HG02938 (cell line): ENCODE data around the gene PDE9A.

Experiments
- ATAC-seq: cut with Tn5 transposase; IDR thresholded peaks from one replicate; pipeline ENCODE4 v1.9.1; 2021; ENCODE audit warnings: mild to moderate bottlenecking, moderate library complexity; ENCODE audit not compliant: unreplicated experiment

The PDE9A gene

DNA sequence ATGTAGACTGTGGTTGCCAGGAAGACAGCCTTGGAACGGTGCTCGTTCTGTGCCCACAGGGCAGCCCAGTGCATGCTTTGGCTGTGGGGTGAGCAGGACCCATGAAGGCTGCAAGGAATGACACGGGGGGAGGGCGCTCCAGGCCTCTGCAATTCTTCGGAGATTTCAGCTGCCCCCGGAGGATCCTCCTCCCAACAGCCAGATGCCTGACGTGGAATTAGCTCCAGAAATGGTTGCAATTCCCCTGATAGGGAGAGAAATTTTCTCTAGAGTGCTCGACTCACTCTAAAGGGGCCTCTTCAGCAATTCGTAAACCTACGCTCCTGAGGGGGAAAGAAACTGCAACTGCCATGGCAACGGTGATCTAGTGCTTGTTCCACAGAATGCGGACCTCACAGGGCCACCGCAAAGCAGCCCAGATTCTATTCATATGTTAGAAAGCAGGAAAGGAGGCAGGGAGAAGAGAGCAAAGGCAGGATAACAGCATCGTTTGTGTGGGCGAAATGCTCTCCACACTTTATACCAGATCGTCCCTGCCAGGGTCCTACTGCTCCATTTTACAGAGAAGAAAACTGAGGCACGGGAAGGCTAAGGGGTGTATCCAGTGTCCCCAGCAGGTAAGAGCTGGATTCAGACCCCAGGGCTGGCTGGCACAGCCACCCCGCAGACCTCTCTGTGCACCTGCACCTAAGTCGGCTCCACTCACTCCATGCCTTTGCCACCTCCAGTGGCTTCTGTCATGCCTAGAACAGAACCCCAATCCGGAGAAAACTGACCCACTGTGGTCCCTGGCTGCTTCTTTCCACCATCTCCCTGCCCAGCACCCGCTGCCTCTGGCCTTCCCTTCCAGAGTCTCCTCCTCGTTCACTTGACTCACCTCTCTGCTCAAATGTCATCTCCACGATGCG, 11.9 kb upstream of the PDE9A start:
- ATAC-seq = no peak

DNA sequence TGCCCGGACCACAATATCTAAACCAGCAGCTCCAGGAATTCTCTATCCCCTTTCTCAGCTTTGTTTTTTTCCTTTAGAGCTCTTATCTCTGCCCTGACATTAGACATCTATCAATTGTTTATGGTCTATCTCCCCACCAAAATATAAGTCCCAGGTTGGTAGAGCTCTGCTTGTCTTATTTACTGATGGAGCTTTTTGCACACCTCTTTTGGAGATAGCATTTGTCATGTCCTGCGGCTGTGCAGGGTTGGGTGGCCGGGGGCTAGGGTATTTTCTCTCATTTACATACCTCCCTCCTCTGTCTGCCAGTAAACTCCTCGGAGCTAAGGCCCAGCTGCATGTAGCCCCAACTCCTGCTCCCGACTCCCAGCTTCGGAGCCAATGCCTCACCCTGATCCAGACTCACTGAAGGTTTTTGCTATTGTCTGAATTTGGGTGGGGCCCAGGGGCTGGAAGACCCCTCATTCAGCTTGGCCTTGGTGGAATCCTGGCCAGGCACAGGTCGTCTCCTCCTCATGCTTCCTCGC, 11.1 kb upstream of the PDE9A start:
- no peak for ATAC-seq

DNA sequence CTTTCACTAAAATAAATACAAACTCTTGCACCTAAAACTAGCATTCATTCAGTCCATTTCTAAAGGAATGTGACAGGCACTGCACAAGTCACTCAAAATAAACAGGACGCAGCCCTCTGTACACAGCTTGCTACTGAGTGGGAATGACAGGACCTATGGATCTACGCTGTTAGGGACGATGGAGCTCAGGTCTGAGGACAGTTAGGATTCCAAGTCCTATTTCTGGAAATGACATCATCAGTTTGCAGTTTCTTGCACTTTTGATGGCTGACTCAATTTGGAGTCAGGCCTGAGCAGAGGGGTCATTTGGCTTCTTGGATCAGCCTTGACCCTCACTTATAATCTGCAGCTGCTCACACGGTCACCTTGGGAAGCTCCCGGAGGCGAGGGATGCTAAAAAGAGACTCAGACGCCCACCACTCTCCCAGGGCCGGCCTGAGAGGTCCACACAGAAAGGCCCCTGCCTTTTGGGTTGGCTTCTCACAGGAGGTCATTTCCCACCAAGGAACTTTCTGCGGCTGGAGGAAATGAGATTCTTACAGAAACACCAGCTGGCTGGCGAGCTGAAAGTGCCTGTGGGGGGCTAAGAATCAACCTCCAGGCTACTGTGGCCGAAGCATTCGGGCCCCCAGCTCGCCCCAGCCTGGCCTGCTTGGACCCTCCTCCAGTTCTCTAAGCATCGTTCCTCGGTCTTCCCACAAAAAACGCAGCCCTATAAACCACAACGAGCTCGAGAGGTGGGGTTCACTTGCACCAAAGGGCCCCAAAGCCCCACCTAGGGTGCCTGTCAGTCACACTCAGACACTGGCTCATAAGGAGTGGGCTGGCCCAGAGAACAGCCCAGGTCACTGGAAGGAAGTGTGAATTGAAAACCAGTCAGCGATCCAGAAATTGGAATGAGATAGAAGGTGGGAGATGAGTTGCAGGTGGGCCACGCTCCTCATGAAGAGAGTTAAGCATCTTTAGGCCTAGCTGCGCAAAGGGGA, 8.9 kb upstream of the PDE9A start:
- ATAC-seq = no peak

DNA sequence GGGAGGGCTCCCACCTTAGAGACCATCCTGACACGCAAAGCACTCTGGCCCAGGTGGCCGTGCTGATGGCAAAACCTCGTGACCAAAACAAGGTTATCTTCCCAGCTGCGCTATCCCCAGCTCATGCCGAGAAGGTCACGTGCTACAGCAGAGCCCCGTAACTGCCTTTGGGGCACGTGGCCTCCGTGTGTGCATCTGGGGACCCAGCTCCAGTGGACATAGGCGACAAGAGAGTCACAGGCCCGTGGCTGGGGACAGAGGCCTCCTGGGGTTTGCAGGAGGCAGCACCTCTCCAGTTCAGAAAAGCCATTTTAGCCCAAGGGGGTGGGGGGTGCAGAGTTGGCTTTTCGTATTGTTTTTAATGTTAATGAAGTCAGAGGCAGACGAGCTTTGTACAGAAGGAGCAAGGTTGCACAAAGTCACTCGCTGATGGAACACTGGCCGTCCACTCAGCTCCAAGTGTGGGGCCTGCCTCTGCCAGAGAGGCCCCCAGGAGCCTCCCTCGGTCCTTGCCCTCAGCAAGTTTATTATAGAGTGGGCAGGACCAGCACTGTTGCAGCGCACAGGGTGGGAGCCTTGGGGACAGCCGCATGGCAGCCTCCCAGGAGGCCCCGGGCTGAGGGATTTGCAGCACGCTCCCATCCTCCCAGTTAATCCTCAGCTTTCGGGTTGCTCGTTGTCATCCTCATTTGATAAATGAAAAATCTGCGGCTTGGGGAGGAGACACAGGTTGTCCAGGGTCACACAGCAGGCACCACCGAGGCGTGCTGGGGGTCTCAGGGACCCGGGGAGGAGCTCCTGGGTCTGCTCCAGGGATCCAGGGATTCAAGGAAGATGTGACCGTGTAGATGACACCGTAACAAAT, 8.0 kb upstream of the PDE9A start:
- no peak for ATAC-seq

DNA sequence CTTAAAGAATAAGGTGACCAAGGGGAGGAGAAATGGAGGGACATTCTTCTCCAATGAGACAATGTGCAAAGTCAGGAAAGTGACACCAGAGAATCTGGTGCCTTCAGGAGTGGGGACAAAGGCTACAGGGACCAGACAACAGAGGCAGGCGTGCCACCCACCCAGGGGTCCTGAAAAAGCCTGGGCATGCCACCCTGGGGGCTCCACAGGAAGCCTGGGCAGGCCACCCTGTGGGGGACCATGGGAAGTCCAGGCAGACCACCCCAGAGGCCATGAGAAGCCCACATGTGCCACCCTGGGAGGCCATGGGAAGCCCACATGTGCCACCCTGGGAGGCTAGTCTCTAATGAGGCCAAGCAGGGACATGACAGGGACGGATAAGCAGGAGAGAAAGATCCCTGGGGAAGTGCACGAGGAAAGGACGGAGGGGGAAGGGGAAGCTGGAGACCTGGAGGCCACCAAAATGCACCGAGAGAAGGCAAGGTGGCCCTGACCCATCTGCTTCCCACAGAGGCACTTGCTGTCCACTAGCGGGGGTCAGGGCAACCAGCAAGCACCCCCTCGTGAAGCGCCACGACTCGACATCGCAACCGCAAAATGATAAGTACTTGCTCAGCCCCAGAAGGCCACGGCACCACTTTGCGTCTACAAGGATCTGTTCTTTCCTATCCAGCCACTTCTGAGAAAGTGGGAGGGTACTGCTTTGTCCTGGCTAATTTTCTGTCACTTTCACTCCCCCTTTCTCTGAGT, 7.2 kb upstream of the PDE9A start:
- no peak for ATAC-seq

DNA sequence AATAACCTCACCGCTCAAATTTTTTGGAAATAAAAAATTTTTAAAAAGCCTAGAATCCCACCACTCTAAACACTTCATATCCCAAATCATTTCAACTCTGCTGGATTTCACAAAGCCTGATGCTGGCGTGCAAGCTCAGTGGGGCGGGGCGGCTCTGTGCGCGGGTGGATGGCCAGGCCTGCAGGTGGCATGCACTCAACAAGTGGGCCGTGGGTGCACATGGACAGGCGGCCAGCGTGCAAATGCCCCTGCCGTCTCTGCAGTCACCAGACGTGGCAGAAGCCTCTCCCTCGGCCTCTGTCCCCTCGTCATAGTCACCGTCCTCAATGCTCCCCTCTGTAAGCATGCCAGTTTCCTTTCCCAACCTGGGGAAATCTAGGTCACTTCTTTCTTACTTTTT, 6.6 kb upstream of the PDE9A start:
- ATAC-seq = no peak

DNA sequence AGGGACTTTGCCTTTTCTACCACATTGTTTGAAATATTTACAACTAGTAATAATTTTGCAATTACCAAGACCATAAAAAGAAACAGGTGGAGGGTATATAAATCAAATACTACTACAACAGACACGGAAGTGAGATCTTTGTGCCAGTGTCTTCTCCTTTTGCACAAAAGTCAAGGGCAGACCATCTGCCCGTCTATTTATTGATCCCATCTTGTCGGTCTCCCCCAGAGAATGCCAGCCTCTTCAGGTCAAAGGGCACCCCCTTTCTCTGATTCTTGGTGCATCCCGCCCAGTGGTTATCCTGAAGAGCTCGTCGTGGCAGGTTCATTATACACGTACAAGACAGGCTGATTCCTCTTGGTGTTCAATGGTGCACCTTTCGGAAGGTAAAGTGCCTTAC, 4.8 kb upstream of the PDE9A start:
- ATAC-seq = no peak

DNA sequence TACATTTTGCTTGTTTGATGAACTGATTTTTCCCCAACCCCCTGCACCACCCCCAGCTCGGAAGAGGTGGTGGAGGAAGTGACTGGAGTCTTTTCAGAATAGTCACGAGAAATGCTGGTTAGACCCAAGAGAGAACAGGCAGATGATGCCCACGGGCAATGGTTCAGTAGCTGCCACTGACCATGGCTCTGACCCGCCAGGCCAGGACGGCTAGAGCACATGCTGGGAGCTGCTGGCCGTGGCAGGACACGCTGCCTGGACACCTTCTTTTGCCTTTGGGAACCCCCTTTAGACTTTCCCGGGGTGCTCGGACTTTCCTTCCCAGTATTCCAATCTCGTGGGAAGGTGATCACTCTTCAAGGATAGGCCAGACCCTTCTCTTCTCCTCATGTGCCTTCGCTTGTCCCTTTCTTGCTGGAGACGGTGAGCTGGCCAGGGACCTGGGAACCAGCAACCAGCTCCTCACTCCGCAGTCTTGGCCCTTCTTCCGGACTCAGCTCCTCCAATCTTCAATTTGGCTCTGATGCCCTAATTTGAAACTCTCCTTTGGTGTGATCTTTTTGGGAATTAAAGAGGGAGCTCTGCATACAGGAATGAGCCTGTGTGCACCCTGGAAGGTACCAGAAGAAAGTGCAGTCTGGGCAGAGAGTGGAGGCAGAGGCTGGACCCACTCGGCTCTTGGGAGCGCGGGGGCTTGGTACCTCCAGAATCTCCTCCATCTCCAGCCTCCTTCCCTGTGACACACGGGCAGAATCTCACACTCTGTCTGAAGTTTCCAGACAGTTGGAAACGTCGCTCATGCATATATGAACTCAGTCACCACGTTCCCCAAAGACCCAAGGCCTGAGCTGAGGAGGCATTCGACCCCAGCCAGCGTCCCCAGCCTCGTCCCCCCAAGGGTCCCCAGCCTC, 4.0 kb upstream of the PDE9A start:
- ATAC-seq = no peak

DNA sequence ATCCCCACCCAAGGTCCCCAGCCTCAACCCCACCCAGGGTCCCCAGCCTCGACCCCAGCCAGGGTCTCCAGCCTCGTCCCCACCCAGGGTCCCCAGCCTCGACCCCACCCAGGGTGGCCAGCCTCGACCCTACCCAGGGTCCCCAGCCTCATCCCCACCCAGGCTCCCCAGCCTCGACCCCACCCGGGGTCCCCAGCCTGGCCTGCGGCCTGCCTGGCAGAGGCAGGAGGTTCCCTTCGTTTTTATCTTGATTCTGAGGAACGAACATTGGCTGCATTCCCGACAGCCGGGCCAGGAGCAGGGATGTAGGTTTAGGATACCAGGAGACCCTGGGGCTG, 3.4 kb upstream of the PDE9A start:
- ATAC-seq = no peak

DNA sequence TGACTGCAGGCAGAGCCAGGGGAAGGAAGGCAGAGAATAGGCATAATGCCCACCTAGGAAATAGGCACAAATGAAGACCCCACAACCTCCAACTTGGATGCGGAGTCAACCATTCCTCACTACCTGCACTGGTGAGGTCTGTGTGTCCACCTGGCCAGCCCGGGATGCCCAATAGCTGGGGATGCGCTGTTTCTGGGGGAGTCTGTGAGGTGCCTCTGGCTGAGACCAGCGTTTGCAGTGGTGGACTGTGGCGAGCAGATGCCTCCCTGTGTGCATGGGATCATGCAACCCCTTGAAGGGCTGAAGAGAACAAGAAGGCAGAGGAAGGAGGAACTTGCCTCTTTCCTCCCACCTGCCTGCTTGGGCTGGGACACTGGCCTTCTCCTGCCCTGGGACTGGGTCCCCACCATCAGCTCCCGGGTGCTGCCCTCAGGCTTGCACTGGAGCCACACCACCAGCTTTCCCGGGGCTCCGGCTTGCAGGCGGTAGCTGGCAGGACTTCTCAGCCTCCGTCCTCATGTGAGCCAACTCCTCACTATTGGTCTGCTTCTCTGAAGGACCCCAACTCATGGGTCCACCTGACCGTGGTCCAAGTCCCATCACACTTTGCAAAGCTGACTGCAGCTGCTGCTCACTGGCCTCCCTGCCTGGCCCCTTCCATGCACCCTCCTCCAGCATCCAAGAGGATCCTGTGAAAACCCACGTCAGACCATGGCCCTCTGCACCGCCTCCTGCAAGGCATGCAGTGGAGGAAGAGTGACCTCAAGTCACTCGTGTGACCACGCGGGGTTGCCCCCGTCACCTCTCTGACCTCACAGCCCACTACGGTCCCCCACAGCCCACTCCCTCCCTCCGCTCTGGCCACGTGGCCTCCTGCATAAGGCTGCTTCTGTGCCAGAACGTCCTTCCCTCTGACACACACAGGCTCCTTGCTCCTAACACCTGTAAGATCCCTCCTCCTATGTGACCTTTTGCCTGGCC, 2.7 kb upstream of the PDE9A start:
- no peak for ATAC-seq

DNA sequence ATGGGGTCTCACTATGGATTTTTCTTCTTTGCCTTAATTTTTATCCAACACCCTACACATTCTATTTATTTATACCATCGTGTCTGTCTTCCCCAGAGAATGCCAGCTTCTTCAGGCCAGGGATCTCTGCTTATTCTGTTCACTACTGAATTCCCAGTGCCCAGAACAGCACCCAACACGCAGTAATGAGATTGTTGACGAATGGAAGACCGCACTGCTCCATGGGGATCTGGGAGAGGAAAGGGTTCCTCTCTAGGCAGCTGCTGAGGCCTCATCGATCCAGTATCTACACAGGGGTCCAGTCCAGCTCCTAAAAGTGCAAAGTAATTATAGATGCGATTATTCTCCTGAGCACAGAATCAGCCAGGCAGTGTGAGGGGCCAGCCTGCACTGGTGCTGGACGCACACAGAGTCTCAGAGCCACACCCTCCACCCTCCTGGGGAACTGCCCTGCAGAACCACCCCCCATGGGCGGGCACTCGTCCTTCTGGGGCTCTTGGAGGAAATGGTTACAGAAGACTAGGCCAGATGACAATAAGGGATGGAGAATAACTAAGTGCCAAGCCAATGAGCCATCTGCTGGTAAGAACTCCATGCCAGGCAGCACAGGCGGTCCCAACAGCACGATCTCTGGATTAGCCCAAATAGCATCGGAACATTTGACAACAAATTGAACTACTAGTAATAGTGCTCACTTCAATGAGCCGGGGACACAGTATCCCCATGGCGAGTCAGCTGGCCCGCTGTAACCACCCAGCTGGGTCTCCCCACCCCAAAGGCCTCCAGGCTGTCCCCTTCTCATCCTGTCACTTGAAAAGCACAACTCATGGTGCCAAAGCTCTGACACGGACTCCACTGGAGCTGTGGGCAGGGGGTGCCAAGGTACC, 1.7 kb upstream of the PDE9A start:
- ATAC-seq = no peak

DNA sequence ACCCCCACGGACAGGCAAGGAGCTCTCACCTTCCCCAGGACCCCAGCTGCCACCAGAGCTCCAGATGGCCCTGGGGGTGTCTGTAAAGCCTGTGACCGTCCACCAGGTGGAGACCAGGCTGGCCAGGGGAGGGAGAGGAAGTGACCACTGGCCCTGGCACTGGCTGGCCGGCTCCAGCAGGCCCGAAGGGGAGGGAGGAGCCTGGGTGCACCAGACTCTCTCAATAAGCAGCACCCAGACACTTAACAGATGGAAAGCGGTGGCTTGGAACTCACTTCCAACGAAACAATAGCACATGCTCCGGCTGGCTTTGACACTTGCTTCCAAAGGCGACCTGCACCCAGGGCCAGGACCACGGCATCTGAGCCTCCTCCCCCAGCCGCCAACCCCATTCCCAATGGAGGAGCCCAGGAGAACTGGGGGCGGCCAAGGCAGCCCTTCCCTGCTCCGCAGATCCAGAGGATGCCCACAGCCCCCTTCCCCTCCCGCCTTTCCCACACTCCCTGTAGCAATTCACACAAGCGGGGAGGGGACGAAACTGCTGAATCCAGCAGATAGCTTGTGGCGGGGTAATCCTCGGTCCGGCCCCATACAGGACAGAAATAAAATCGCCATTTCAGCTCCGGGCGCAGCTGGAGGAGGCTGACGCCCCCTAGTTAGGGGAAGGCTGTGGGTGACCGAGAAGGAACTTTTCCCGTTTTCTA, 742 bp upstream of the PDE9A start:
- no peak for ATAC-seq

DNA sequence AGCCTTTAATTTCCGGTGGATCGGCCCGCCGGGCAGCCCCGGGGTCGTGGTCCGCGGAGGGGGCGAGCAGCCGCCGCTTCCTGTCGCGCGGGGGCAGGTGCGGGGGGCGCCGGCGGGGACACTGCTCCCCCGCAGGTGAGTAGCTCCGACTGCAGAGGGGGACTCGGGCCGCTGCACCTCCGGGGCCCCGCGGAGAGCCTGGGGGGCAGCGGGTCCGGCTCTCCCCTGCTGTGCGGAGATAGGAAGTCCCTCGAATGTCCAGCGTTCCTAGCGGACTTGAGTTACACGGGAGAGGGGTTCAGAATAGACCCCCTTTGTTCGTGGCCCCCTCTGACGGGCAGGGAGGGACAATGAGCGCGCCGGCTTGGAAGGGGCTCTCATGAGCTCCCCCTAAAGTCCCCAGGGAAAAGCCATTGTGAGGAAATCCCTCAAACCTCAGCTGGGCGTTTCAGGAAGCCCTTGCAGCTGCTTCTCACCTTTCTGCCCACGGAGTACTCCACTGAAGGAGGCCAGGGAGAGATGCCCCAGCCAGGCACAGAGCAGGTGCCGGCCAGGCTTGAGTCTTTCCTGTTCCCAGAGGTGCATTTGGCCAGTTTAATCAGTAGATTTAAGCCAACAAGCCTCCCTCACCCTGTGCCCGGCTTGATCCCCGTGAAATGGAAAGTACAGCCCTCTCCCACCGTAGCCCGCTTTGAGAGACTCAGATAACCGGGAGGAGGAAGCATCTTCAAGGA, 925 bp downstream of the PDE9A start:
- no peak for ATAC-seq

DNA sequence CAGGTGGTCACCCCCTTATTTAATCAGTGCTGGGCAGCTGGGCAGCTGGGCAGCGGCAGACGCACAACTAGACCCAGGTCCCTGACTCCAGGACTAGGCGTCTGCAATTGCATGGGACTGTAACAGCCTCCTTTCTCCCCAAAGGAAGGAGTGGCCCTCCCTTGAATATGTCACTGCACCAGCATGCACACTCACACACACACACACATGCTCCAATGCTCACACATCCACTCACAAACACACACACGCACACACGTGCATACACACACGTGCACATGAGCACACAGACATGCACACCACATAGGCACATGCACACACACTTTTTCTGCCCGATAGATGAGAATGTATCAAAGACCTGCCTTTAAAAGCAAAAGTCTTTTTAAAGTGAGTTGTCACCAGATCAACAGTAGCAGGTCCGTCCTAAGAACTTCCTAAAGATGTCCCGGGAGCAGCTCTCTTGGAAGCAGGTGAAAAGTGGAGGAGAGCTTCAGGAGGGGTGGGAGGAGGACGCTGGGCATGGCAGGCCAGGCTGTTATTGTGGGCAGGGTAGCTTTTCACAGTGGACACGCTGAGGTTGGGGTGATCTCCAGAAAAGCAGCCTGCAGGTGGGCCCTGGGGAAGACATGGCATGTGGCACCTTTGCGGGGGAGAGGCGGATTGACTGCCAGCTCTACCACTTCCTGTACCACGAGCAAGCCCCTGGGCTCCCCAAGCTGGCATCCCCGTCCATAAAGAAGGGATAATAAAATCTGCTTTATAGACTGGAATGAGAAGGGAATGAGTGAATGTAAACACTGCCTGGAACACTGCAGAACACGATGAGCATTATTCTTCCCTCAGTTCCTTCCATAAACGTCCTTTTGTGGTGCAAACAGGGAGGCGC, 1.7 kb downstream of the PDE9A start:
- ATAC-seq = no peak
